Panc1 (cell line): ENCODE measurements around the gene KCNMA1. TPM values are rescaled to one million over a fixed set of nuclear protein-coding genes. Genes with fewer than 3 reads are reported as not detected.

Experiments used
- ATAC-seq: fragments of 200-7000 bp; cut with Tn5 transposase; 2 replicates; pipeline ENCODE4 v1.9.1; 2020; ENCODE audit warnings: mild to moderate bottlenecking, moderate library complexity
- BruUV-seq: library from RNA; stranded (reverse); fragments of 400-500 nt; replicated peaks from 2 replicates; lab custom pipeline; 2021; lab: Mats Ljungman, UMichigan
- CTCF ChIA-PET: fragments of 300-600 bp; sonication (Branson Sonifier 250); formaldehyde crosslinking; loops from one replicate; lab custom pipeline; 2022; ENCODE audit warnings: antibody characterized with exemption; lab: Charles Lee
- POLR2A ChIA-PET: fragments of 300-600 bp; sonication (Branson Sonifier 250); formaldehyde crosslinking; loops from one replicate; lab custom pipeline; 2022; ENCODE audit warnings: antibody characterized with exemption; lab: Charles Lee
- DNase-seq: peaks from one replicate; pipeline ENCODE4 v3.0.0-alpha.2; 2010; ENCODE audit warnings: low read depth, low spot score
- H3K27ac ChIP-seq: 2 replicates; pipeline ENCODE4 v1.5.1; 2011; ENCODE audit warnings: mild to moderate bottlenecking, low read length, inconsistent platforms
- H3K27me3 ChIP-seq: fragments of 200-500 bp; sonication (Bioruptor generic); 2 replicates; pipeline ENCODE4 v1.6.0; 2014; ENCODE audit warnings: low read length, inconsistent platforms; ENCODE audit not compliant: control insufficient read depth, insufficient read depth
- H3K36me3 ChIP-seq: fragments of 200-500 bp; sonication (Bioruptor generic); 2 replicates; pipeline ENCODE4 v1.5.1; 2014; ENCODE audit warnings: inconsistent platforms, mild to moderate bottlenecking, low read length, moderate library complexity; ENCODE audit not compliant: control insufficient read depth, insufficient read depth
- H3K4me1 ChIP-seq: 2 replicates; pipeline ENCODE4 v1.5.1; 2011; ENCODE audit warnings: inconsistent platforms, mild to moderate bottlenecking, low read length, moderate library complexity; ENCODE audit not compliant: control insufficient read depth, insufficient read depth
- H3K4me3 ChIP-seq, 2 experiments: 2 replicates each; pipeline ENCODE4 v1.5.1; 2011 to 2012; ENCODE audit warnings: low read depth in 2 of 2, low read length in 2 of 2, mild to moderate bottlenecking in 2 of 2, inconsistent platforms in 1 of 2, moderate library complexity in 1 of 2
- H3K9me3 ChIP-seq: fragments of 200-500 bp; sonication (Bioruptor generic); 2 replicates; pipeline ENCODE4 v1.5.1; 2014; ENCODE audit warnings: low read depth, mild to moderate bottlenecking, inconsistent platforms, low read length, moderate library complexity; ENCODE audit not compliant: control insufficient read depth, insufficient read depth
- POLR2AphosphoS5 ChIP-seq: IDR thresholded peaks from 2 replicates; pipeline ENCODE4 v1.6.1; 2012; ENCODE audit warnings: mild to moderate bottlenecking, low read depth, low read length, moderate library complexity
- SIN3A ChIP-seq: IDR thresholded peaks from 2 replicates; pipeline ENCODE4 v1.6.1; 2012; ENCODE audit warnings: low read depth, mild to moderate bottlenecking, low read length, moderate library complexity, borderline replicate concordance; ENCODE audit not compliant: insufficient read depth
- TCF7L2 ChIP-seq: IDR thresholded peaks from 2 replicates; pipeline ENCODE4 v1.6.1; 2011; ENCODE audit warnings: mild to moderate bottlenecking, low read depth, low read length, inconsistent platforms
- in situ Hi-C: cut with HindIII; loops from 2 replicates; pipeline ENCODE4 v1.10.0; 2016; ENCODE audit warnings: low sequenced_read_pairs, low pct_unique_long_range_greater_than_20kb
- intact Hi-C: fragments of 100-400 bp; cut with micrococcal nuclease; formaldehyde crosslinking; loops from one replicate; pipeline ENCODE4 v1.10.0; 2022; ENCODE audit not compliant: unreplicated experiment
- total RNA-seq: library from RNA; stranded (reverse); gene quantifications from one replicate; pipeline ENCODE4 v1.2.1, GENCODE V29; 2021; ENCODE audit not compliant: unreplicated experiment
- TF ChIP-seq, protein P1 (sequence below): fragments of 450-650 bp; IDR thresholded peaks from 2 replicates; pipeline ENCODE4 v1.5.1; 2017; ENCODE audit warnings: mild to moderate bottlenecking
- TF ChIP-seq, protein P2 (sequence below), 2 experiments: IDR thresholded peaks; 2 replicates each; pipeline ENCODE4 v1.6.1; 2011 to 2012; ENCODE audit warnings: low read depth in 2 of 2, control low read depth in 1 of 2, low read length in 1 of 2, mild to moderate bottlenecking in 1 of 2, moderate library complexity in 1 of 2; ENCODE audit not compliant: insufficient read depth in 1 of 2

KCNMA1 gene
- total RNA-seq, 1 experiment from 2014 or later: 91.9 TPM

DNA sequence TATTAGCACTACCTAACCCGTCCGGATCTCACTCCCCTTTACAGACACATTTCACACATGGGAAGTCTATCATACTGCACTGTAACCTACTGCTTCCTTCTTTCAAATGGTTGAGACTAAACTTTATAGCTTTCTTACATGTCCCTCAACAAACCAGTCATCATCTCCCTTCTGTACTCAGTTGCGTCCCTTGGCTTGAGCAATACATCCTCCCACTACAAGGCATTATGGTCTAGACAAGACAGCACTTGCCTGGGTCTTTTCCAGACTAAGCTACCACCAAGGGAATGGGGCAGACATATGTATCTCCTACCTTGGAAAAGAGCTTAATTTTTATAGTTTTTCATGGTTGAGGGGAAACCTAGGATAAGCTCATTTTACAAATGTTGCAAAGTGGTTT lies 575.2 kb downstream of the KCNMA1 start:
- no TSS peak for BruUV-seq
- no peaks in the 10 kb centered on the region for H3K27me3 ChIP-seq
- intact Hi-C loops: no loop called here
- H3K27ac ChIP-seq: no peak overlapping the region
- no peak overlapping the region for H3K4me3 ChIP-seq
- H3K9me3 ChIP-seq: no peaks in the 10 kb centered on the region
- no peaks in the 10 kb centered on the region for H3K36me3 ChIP-seq
- no peaks in the 10 kb centered on the region for H3K4me1 ChIP-seq
- CTCF ChIA-PET: interaction anchor here (0.5 kb wide), 1 partner anchor 73 kb away, joined by 3 read pairs; no protein-coding TSS in a partner anchor
- no peak for ATAC-seq
- in situ Hi-C loops: no loop called here
- POLR2A ChIA-PET: no interaction called here
- no peak for DNase-seq
- no peak for TF ChIP-seq POLR2AphosphoS5
- TF ChIP-seq, protein P1, sequence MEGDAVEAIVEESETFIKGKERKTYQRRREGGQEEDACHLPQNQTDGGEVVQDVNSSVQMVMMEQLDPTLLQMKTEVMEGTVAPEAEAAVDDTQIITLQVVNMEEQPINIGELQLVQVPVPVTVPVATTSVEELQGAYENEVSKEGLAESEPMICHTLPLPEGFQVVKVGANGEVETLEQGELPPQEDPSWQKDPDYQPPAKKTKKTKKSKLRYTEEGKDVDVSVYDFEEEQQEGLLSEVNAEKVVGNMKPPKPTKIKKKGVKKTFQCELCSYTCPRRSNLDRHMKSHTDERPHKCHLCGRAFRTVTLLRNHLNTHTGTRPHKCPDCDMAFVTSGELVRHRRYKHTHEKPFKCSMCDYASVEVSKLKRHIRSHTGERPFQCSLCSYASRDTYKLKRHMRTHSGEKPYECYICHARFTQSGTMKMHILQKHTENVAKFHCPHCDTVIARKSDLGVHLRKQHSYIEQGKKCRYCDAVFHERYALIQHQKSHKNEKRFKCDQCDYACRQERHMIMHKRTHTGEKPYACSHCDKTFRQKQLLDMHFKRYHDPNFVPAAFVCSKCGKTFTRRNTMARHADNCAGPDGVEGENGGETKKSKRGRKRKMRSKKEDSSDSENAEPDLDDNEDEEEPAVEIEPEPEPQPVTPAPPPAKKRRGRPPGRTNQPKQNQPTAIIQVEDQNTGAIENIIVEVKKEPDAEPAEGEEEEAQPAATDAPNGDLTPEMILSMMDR: no peak

DNA sequence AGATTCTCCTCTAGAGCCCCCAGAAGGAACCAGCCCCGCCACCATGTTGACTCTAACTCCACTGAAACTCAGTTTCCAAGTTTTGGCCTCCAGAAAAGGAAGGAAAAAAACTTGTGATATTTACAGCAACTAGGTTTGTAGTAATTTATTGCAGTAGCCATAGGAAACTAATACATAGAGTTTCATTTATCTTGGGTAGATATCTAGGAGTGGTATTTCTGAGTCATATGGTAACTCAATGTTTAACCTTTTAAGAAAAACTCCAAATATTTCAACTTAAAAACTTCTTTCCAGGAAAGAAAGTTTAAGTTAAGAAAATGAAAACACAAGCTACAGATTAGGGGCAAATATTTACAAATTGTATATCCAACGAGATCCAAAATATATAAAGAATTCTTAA lies 576.7 kb downstream of the KCNMA1 start:
- TF ChIP-seq POLR2AphosphoS5 (no peak), TCF7L2 (no peak), SIN3A (no peak)
- TF ChIP-seq, protein P2, sequence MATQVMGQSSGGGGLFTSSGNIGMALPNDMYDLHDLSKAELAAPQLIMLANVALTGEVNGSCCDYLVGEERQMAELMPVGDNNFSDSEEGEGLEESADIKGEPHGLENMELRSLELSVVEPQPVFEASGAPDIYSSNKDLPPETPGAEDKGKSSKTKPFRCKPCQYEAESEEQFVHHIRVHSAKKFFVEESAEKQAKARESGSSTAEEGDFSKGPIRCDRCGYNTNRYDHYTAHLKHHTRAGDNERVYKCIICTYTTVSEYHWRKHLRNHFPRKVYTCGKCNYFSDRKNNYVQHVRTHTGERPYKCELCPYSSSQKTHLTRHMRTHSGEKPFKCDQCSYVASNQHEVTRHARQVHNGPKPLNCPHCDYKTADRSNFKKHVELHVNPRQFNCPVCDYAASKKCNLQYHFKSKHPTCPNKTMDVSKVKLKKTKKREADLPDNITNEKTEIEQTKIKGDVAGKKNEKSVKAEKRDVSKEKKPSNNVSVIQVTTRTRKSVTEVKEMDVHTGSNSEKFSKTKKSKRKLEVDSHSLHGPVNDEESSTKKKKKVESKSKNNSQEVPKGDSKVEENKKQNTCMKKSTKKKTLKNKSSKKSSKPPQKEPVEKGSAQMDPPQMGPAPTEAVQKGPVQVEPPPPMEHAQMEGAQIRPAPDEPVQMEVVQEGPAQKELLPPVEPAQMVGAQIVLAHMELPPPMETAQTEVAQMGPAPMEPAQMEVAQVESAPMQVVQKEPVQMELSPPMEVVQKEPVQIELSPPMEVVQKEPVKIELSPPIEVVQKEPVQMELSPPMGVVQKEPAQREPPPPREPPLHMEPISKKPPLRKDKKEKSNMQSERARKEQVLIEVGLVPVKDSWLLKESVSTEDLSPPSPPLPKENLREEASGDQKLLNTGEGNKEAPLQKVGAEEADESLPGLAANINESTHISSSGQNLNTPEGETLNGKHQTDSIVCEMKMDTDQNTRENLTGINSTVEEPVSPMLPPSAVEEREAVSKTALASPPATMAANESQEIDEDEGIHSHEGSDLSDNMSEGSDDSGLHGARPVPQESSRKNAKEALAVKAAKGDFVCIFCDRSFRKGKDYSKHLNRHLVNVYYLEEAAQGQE (IDR thresholded peaks at IDR 0.05; ENCODE audit: insufficient read depth in 1 of 2, low read depth in 2 of 2, low read length in 1 of 2): no peak
- TF ChIP-seq, protein P1: no peak
- Histone ChIP-seq H3K27ac (no peak overlapping the region), H3K4me1 (no peaks in the 10 kb centered on the region), H3K4me3 (no peak overlapping the region), H3K27me3 (no peaks in the 10 kb centered on the region), H3K9me3 (no peaks in the 10 kb centered on the region), H3K36me3 (no peaks in the 10 kb centered on the region)
- intact Hi-C loops: no loop called here
- POLR2A ChIA-PET: no interaction called here
- in situ Hi-C loops: no loop called here
- BruUV-seq: no TSS peak
- no peak for DNase-seq
- no peak for ATAC-seq
- CTCF ChIA-PET: no interaction called here

DNA sequence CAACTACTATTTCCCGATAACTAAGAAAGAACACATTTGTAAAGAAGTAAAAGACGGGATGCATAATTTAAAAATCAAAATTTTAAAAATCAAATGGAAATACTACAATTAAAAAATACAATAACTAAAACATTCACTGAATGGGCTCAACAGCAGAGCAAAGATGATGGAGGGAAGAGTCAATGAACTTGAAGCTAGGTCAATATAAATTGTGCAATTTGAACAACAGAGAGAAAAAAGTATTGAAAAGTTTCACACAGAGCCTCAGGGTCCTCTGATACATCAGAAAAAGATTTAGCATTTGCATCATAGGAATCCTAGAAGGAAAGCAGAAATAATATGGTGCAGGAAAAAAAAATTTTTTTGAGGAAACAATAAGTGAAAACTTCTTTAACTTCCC lies 581.0 kb downstream of the KCNMA1 start:
- Histone ChIP-seq H3K9me3 (no peaks in the 10 kb centered on the region), H3K4me3 (no peak overlapping the region), H3K27me3 (no peaks in the 10 kb centered on the region), H3K36me3 (no peaks in the 10 kb centered on the region), H3K4me1 (no peaks in the 10 kb centered on the region), H3K27ac (no peak overlapping the region)
- intact Hi-C loops: no loop called here
- TF ChIP-seq, protein P2 (IDR thresholded peaks at IDR 0.05; ENCODE audit: insufficient read depth in 1 of 2, low read depth in 2 of 2, low read length in 1 of 2): no peak
- TF ChIP-seq, protein P1: no peak
- TF ChIP-seq SIN3A (no peak), POLR2AphosphoS5 (no peak), TCF7L2 (no peak)
- CTCF ChIA-PET: no interaction called here
- in situ Hi-C loops: no loop called here
- BruUV-seq: no TSS peak
- DNase-seq (no peak), ATAC-seq (no peak)
- POLR2A ChIA-PET: no interaction called here
